HepG2 (cell line): ENCODE results near the gene ST3GAL2. TPM values are rescaled to one million over a fixed set of nuclear protein-coding genes. Genes with fewer than 3 reads are reported as not detected.

ENCODE experiments used
- ATAC-seq: fragments of 200-7000 bp; cut with Tn5 transposase; 3 replicates; pipeline ENCODE4 v1.9.1; 2020; ENCODE audit warnings: mild to moderate bottlenecking, moderate library complexity
- BruUV-seq: library from RNA; stranded (reverse); fragments of 400-500 nt; replicated peaks from 2 replicates; lab custom pipeline; 2021; lab: Mats Ljungman, UMichigan
- CTCF ChIA-PET: fragments of 300-600 bp; formaldehyde crosslinking; extraction: SDS; loops from one replicate; lab custom pipeline; 2021; ENCODE audit warnings: low total read pairs, inconsistent platforms, low intra/inter-chr PET ratio; lab: Yijun Ruan, JAX
- POLR2A ChIA-PET: fragments of 350-600 bp; sonication (Branson Sonifier 250); formaldehyde crosslinking; loops from one replicate; lab custom pipeline; 2020; ENCODE audit warnings: antibody characterized with exemption, inconsistent platforms; lab: Yijun Ruan, JAX
- DNase-seq: peaks from one replicate; pipeline ENCODE4 v3.0.0-alpha.2; 2015; ENCODE audit warnings: low spot score
- FAIRE-seq: peaks from 3 replicates; lab custom pipeline; 2011; peaks lifted over from hg19 to GRCh38; lab: Jason Lieb, UNC
- H2AFZ ChIP-seq: one replicate; pipeline ENCODE4 v1.6.1; 2011; ENCODE audit warnings: low read length, inconsistent platforms
- H3K27ac ChIP-seq: fragments of 300-600 bp; 3 replicates; pipeline ENCODE4 v1.8.0; 2011; ENCODE audit warnings: mixed run types, mild to moderate bottlenecking, mixed read lengths, low read length, inconsistent platforms; ENCODE audit not compliant: insufficient read depth; ENCODE audit errors: extremely low read length
- H3K27me3 ChIP-seq, 2 experiments: fragments of 200-600 bp in 1 of 2; 2 replicates in 1 of 2; 3 replicates in 1 of 2; pipeline versions ENCODE4 v1.6.0 to v1.8.0; 2011; ENCODE audit warnings: low read length in 2 of 2, mild to moderate bottlenecking in 2 of 2, moderate library complexity in 2 of 2, inconsistent platforms in 1 of 2; ENCODE audit not compliant: insufficient read depth in 2 of 2, control insufficient read depth in 1 of 2
- H3K36me3 ChIP-seq, 2 experiments: fragments of 200-600 bp in 1 of 2; replicated peaks in 1 of 2; 2 replicates in 1 of 2; 3 replicates in 1 of 2; pipeline versions ENCODE4 v1.5.1 to v1.8.0; 2011; ENCODE audit warnings: low read length in 2 of 2, inconsistent platforms in 1 of 2; ENCODE audit not compliant: insufficient read depth in 2 of 2, control insufficient read depth in 1 of 2
- H3K4me1 ChIP-seq: 2 replicates; pipeline ENCODE4 v1.5.1; 2012; ENCODE audit warnings: low read length, inconsistent platforms; ENCODE audit not compliant: insufficient read depth
- H3K4me2 ChIP-seq: 2 replicates; pipeline ENCODE4 v1.6.0; 2011; ENCODE audit warnings: low read depth, low read length, inconsistent platforms
- H3K4me3 ChIP-seq, 3 experiments: fragments of 200-600 bp in 1 of 3; sonication (generic), shearing (Covaris generic) in 1 of 3; replicated peaks in 1 of 3; 2 replicates each; pipeline ENCODE4 v1.5.1; 2011 to 2016; ENCODE audit warnings: low read length in 3 of 3, inconsistent platforms in 2 of 3, low read depth in 2 of 3, mild to moderate bottlenecking in 2 of 3, control low read depth in 1 of 3, mixed read lengths in 1 of 3; ENCODE audit not compliant: insufficient read depth in 1 of 3
- H3K79me2 ChIP-seq: one replicate; pipeline ENCODE4 v1.6.1; 2011; ENCODE audit warnings: low read length, inconsistent platforms; ENCODE audit not compliant: insufficient read depth
- H3K9ac ChIP-seq: 2 replicates; pipeline ENCODE4 v1.6.0; 2011; ENCODE audit warnings: mild to moderate bottlenecking, low read depth, low read length, inconsistent platforms; ENCODE audit not compliant: insufficient read depth
- H3K9me3 ChIP-seq: 2 replicates; pipeline ENCODE4 v1.5.1; 2012; ENCODE audit warnings: mild to moderate bottlenecking, low read length
- H4K20me1 ChIP-seq: 2 replicates; pipeline ENCODE4 v1.6.0; 2011; ENCODE audit warnings: inconsistent platforms, mild to moderate bottlenecking, low read length, moderate library complexity; ENCODE audit not compliant: insufficient read depth
- BRD4 ChIP-seq: sonication (generic); formaldehyde crosslinking; IDR thresholded peaks from 2 replicates; pipeline ENCODE4 v1.4.0; 2020; ENCODE audit warnings: missing genetic modification reagents
- DMAP1 ChIP-seq: IDR thresholded peaks from 2 replicates; pipeline ENCODE4 v1.6.1; 2016
- ELF4 ChIP-seq: sonication (generic); formaldehyde crosslinking; IDR thresholded peaks from 2 replicates; pipeline ENCODE4 v1.5.0; 2020; ENCODE audit warnings: missing genetic modification reagents, mild to moderate bottlenecking, moderate library complexity, borderline replicate concordance
- ERF ChIP-seq: IDR thresholded peaks from 2 replicates; pipeline ENCODE4 v1.6.1; 2018; ENCODE audit warnings: missing biosample characterization, missing genetic modification reagents
- HNF4A ChIP-seq: sonication (generic); formaldehyde crosslinking; IDR thresholded peaks from 2 replicates; pipeline ENCODE4 v1.4.0; 2020; ENCODE audit warnings: missing genetic modification reagents
- KLF11 ChIP-seq: IDR thresholded peaks from 2 replicates; pipeline ENCODE4 v1.6.1; 2016; ENCODE audit warnings: missing compliant biosample characterization
- MTF2 ChIP-seq: sonication (generic); formaldehyde crosslinking; IDR thresholded peaks from 2 replicates; pipeline ENCODE4 v1.5.0; 2020; ENCODE audit warnings: missing genetic modification reagents, borderline replicate concordance
- NFE2 ChIP-seq: sonication (generic); formaldehyde crosslinking; IDR thresholded peaks from 2 replicates; pipeline ENCODE4 v1.4.0; 2020; ENCODE audit warnings: missing genetic modification reagents
- NFIC ChIP-seq: IDR thresholded peaks from 2 replicates; pipeline ENCODE4 v1.6.1; 2012; ENCODE audit warnings: mild to moderate bottlenecking, low read length, inconsistent platforms
- SP2 ChIP-seq: sonication (generic); formaldehyde crosslinking; IDR thresholded peaks from 2 replicates; pipeline ENCODE4 v1.5.1; 2020; ENCODE audit warnings: mild to moderate bottlenecking, missing genetic modification reagents
- THAP7 ChIP-seq: sonication (generic); formaldehyde crosslinking; IDR thresholded peaks from 2 replicates; pipeline ENCODE4 v1.8.1; 2023; ENCODE audit warnings: mild to moderate bottlenecking, missing genetic modification reagents
- ZBTB20 ChIP-seq: sonication (generic); formaldehyde crosslinking; IDR thresholded peaks from 2 replicates; pipeline ENCODE4 v1.8.1; 2023; ENCODE audit warnings: missing genetic modification reagents, low read depth, mild to moderate bottlenecking, borderline replicate concordance
- ZEB1 ChIP-seq: IDR thresholded peaks from 2 replicates; pipeline ENCODE4 v1.6.1; 2012; ENCODE audit warnings: mild to moderate bottlenecking, low read depth, inconsistent platforms; ENCODE audit not compliant: insufficient replicate concordance
- ZNF468 ChIP-seq: sonication (generic); formaldehyde crosslinking; IDR thresholded peaks from 2 replicates; pipeline ENCODE4 v1.8.0; 2022; ENCODE audit warnings: mild to moderate bottlenecking, moderate library complexity, missing genetic modification reagents
- ZNF501 ChIP-seq: sonication (generic); formaldehyde crosslinking; IDR thresholded peaks from 2 replicates; pipeline ENCODE4 v1.5.1; 2020; ENCODE audit warnings: mild to moderate bottlenecking, moderate library complexity, missing genetic modification reagents
- ZNF558 ChIP-seq: sonication (generic); formaldehyde crosslinking; IDR thresholded peaks from 2 replicates; pipeline ENCODE4 v1.9.0; 2022; ENCODE audit warnings: mild to moderate bottlenecking, missing genetic modification reagents, borderline replicate concordance
- ZNF816 ChIP-seq: sonication (generic); formaldehyde crosslinking; IDR thresholded peaks from 2 replicates; pipeline ENCODE4 v1.8.0; 2022; ENCODE audit warnings: missing genetic modification reagents, mild to moderate bottlenecking, borderline replicate concordance
- ZSCAN29 ChIP-seq: sonication (generic); formaldehyde crosslinking; conservative IDR thresholded peaks from 2 replicates; pipeline ENCODE4 v1.4.0; 2020; ENCODE audit warnings: mild to moderate bottlenecking, missing genetic modification reagents
- WGBS: methylation state at CpG from one replicate; pipeline ENCODE4 v1.1.6; 2017; ENCODE audit warnings: low lambda C conversion rate; 5-methylcytosine and 5-hydroxymethylcytosine counted together
- in situ Hi-C: cut with HindIII; loops from 2 replicates; pipeline ENCODE4 v1.10.0; 2017; ENCODE audit warnings: low pct_unique_long_range_greater_than_20kb; ENCODE audit not compliant: extremely low pct_ligation_motif_present
- intact Hi-C: fragments of 100-400 bp; cut with micrococcal nuclease; formaldehyde crosslinking; loops from one replicate; pipeline ENCODE4 v1.10.0; 2022; ENCODE audit not compliant: unreplicated experiment
- polyA plus RNA-seq, 8 experiments: library from polyadenylated mRNA; depleted of rRNA in 3 of 8; stranded (reverse) in 7 of 8; unstranded in 1 of 8; fragments of >200 nt; fragmentation: Illumina TruSeq in 4 of 8; extraction: Trizol in 4 of 8; gene quantifications; 2 replicates each; pipeline versions ENCODE4 v1.2.1 to v1.2.3, GENCODE V29; 2011 to 2016; ENCODE audit warnings: low read depth in 4 of 8, missing spikeins in 1 of 8, mixed read lengths in 1 of 8; ENCODE audit not compliant: insufficient read depth in 1 of 8
- total RNA-seq, 5 experiments: library from RNA; depleted of rRNA; stranded (reverse); fragments of >200 nt; fragmentation: Illumina TruSeq; extraction: Trizol; gene quantifications; 2 replicates each; pipeline ENCODE4 v1.2.3, GENCODE V29; 2016; ENCODE audit warnings: low read depth in 1 of 5
- TF ChIP-seq, protein P1 (sequence below): sonication (generic); formaldehyde crosslinking; IDR thresholded peaks from 2 replicates; pipeline ENCODE4 v1.4.0; 2020; ENCODE audit warnings: missing genetic modification reagents

The ST3GAL2 gene
- total and polyA plus RNA-seq, 2 of the 13 experiments (the other 11 are each of a cell fraction or from before 2014, with no cell fraction given): 16.3 to 24.9 TPM

GRCh38 chr16:70430667-70431536 lies 8.0 kb downstream of the ST3GAL2 start (continued):
- TF ChIP-seq HNF4A (no peak), ZNF468 (CRISPR knock-in tag) (no peak), NFE2 (CRISPR knock-in tag) (no peak), ZNF816 (CRISPR knock-in tag) (no peak), ERF (CRISPR knock-in tag) (0 out of 2 replicates have a peak, but pooled peaks have one; percentile 17), MTF2 (CRISPR knock-in tag) (no peak), SP2 (CRISPR knock-in tag) (no peak), DMAP1 (CRISPR knock-in tag) (peak; percentile 46; the same call in 1 of the 2 replicates)
- TF ChIP-seq, all 625 proteins: peak for 36

GRCh38 chr16:70429888-70430666 lies 8.8 kb downstream of the ST3GAL2 start:
- Histone ChIP-seq H3K9ac (peak overlapping the region; percentile 61), H3K27ac (peak overlapping the region; percentile 96), H3K4me3 (peak overlapping the region in 1 of 3 experiments; percentile 33; a peak in 1 of 6 replicates), H3K4me1 (peaks cover 97% of the 10 kb centered on the region), H2AFZ (no peak overlapping the region), H3K27me3 (no peaks in the 10 kb centered on the region), H3K79me2 (peaks cover 69% of the 10 kb centered on the region), H4K20me1 (no peaks in the 10 kb centered on the region), H3K36me3 (peaks cover 9 to 17% of the 10 kb centered on the region in 2 experiments), H3K9me3 (no peaks in the 10 kb centered on the region), H3K4me2 (peak overlapping the region; percentile 65)
- no TSS peak for BruUV-seq
- no peak for FAIRE-seq
- 86% methylated on average over 4 of the region's 5 CpGs for WGBS
- no peak for ATAC-seq
- CTCF ChIA-PET: no interaction called here
- POLR2A ChIA-PET: interaction anchor here (1.2 to 3.7 kb wide), 2 partner anchors 10 to 49 kb away, joined by 4 to 75 read pairs; partner anchors contain the start of gene ST3GAL2
- intact Hi-C loops (no loop called here), in situ Hi-C loops (no loop called here)
- DNase-seq: no peak
- TF ChIP-seq ZSCAN29 (CRISPR knock-in tag) (no peak), ZNF501 (peak; percentile 58; the same call in 1 of the 2 replicates), ZNF558 (CRISPR knock-in tag) (no peak), THAP7 (peak; percentile 83; the same call in 1 of the 2 replicates), ELF4 (CRISPR knock-in tag) (no peak), ZEB1 (no peak), KLF11 (CRISPR knock-in tag) (no peak), ZBTB20 (CRISPR knock-in tag) (no peak), BRD4 (0 out of 2 replicates have a peak, but pooled peaks have one; percentile 61), NFIC (no peak)
- TF ChIP-seq, protein P1, sequence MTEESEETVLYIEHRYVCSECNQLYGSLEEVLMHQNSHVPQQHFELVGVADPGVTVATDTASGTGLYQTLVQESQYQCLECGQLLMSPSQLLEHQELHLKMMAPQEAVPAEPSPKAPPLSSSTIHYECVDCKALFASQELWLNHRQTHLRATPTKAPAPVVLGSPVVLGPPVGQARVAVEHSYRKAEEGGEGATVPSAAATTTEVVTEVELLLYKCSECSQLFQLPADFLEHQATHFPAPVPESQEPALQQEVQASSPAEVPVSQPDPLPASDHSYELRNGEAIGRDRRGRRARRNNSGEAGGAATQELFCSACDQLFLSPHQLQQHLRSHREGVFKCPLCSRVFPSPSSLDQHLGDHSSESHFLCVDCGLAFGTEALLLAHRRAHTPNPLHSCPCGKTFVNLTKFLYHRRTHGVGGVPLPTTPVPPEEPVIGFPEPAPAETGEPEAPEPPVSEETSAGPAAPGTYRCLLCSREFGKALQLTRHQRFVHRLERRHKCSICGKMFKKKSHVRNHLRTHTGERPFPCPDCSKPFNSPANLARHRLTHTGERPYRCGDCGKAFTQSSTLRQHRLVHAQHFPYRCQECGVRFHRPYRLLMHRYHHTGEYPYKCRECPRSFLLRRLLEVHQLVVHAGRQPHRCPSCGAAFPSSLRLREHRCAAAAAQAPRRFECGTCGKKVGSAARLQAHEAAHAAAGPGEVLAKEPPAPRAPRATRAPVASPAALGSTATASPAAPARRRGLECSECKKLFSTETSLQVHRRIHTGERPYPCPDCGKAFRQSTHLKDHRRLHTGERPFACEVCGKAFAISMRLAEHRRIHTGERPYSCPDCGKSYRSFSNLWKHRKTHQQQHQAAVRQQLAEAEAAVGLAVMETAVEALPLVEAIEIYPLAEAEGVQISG (CRISPR knock-in tag): no peak
